ENCODE data around the gene SGK1. TPM values are rescaled to one million over a fixed set of nuclear protein-coding genes. Genes with fewer than 3 reads are reported as not detected.
"Not testable (repeated sequence)": the region's sequence is repeated elsewhere in the genome, so short reads cannot be mapped to it uniquely, and the experiment has no call there.

The SGK1 gene
- total and polyA plus RNA-seq, 8 donors = 26.6 to 236 (median 82.1) TPM

DNA sequence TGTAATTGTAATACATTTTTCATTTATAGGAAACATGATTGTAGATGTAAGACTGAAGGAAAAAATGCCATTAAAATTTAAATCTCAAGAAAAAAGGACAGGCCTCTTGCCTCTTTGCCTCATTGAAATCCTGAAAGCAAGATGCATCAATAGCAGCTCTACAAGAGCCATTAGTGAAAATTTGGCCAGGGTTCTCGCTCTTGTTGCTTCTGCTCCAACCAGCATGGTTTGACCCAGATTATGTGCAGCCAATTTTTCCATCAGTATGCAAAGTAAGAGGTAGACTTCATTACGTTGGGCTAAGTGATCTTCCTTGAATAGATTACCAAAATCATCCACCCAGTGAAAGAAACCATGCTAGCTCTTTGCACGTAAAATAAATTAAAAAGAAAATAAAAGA is 106.6 kb downstream of the SGK1 start:
- Histone ChIP-seq H3K27ac (no peak overlapping the region), H3K36me3 (no peaks in the 10 kb centered on the region), H3K9me3 (no peaks in the 10 kb centered on the region), H3K27me3 (no peaks in the 10 kb centered on the region), H3K4me3 (no peak overlapping the region), H3K4me1 (peaks cover 0 to 6% of the 10 kb centered on the region in 2 donors)
- ATAC-seq (no peak), DNase-seq (no peak)
- intact Hi-C loops (cut with DNase I) = no loop called here
- TF ChIP-seq, protein P1, sequence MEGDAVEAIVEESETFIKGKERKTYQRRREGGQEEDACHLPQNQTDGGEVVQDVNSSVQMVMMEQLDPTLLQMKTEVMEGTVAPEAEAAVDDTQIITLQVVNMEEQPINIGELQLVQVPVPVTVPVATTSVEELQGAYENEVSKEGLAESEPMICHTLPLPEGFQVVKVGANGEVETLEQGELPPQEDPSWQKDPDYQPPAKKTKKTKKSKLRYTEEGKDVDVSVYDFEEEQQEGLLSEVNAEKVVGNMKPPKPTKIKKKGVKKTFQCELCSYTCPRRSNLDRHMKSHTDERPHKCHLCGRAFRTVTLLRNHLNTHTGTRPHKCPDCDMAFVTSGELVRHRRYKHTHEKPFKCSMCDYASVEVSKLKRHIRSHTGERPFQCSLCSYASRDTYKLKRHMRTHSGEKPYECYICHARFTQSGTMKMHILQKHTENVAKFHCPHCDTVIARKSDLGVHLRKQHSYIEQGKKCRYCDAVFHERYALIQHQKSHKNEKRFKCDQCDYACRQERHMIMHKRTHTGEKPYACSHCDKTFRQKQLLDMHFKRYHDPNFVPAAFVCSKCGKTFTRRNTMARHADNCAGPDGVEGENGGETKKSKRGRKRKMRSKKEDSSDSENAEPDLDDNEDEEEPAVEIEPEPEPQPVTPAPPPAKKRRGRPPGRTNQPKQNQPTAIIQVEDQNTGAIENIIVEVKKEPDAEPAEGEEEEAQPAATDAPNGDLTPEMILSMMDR (IDR thresholded peaks at IDR 0.05) = no peak

DNA sequence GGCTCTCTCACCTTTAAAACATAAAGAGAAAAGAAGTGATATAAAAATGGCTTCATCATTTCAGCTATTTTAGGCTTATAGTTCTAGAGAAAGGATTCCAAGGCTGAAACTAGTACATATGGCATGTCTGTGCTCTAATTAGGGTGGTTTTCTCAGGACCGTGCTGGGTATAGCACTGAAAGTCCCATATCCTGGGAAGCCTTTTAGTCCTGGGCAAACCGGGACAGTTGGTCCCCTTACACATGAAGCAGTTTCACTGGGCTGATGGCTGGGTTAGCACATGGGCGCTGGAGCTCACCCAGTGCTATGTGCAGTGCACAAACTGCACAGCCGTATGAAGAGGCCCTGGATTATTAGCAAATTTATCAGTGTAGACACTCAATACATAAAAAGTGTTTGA is 110.5 kb downstream of the SGK1 start:
- DNase-seq (no peak), ATAC-seq (no peak)
- no peaks in the 10 kb centered on the region for H3K36me3 ChIP-seq
- no peak overlapping the region for H3K27ac ChIP-seq
- H3K4me1 ChIP-seq = no peaks in the 10 kb centered on the region
- H3K9me3 ChIP-seq = peaks cover 0 to 8% of the 10 kb centered on the region in 2 donors
- H3K4me3 ChIP-seq = no peak overlapping the region
- H3K27me3 ChIP-seq = no peaks in the 10 kb centered on the region
- intact Hi-C loops (cut with DNase I) = no loop called here
- TF ChIP-seq, protein P1 (IDR thresholded peaks at IDR 0.05) = no peak

DNA sequence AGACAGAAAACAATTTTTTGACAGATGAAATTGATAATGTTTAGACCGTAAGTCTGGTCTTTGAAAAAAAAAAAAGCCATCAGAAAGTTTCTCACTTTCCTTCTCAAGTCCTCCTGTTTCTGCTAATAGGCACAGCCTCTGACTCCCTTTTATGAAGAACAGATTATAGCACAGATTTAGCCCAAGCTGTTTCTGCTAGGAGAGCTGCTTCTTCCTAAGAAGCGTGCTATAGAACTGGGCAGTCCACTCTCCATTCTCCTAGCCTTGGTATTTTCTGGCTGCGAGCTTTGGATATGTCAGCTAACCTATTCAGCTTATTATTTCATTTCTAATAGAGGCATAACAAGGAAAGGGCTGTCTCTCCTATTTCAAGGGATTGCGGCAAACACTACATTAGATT is 112.5 kb downstream of the SGK1 start:
- TF ChIP-seq, protein P1 (IDR thresholded peaks at IDR 0.05) = no peak
- intact Hi-C loops (cut with DNase I) = no loop called here
- peaks cover 0 to 8% of the 10 kb centered on the region in 2 donors for H3K9me3 ChIP-seq
- no peak overlapping the region for H3K4me3 ChIP-seq
- no peaks in the 10 kb centered on the region for H3K27me3 ChIP-seq
- H3K4me1 ChIP-seq = no peaks in the 10 kb centered on the region
- DNase-seq (no peak), ATAC-seq (no peak)
- no peaks in the 10 kb centered on the region for H3K36me3 ChIP-seq
- H3K27ac ChIP-seq = no peak overlapping the region

DNA sequence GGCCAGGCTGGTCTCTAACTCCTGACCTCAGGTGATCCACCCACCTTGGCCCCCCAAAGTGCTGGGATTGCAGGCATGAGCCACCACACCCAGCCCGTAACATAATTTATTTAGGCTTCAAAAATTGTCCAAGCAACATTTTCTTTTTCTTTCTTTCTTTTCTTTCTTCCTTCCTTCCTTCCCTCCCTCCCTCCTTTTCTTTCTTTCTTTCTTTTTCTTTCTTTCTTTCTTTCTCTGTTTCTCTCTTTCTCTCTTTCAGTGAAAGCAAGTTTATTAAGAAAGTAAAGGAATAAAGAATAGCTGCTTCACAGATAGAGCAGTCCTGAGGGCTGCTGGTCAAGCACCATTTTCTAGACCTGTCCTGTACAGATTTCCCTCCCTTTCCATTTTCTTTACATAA is 113.2 kb downstream of the SGK1 start:
- ATAC-seq; DNase-seq; H3K4me1 ChIP-seq; H3K36me3 ChIP-seq; H3K27ac ChIP-seq; H3K9me3 ChIP-seq; H3K27me3 ChIP-seq; H3K4me3 ChIP-seq; intact Hi-C loops (cut with DNase I): not testable (repeated sequence)

DNA sequence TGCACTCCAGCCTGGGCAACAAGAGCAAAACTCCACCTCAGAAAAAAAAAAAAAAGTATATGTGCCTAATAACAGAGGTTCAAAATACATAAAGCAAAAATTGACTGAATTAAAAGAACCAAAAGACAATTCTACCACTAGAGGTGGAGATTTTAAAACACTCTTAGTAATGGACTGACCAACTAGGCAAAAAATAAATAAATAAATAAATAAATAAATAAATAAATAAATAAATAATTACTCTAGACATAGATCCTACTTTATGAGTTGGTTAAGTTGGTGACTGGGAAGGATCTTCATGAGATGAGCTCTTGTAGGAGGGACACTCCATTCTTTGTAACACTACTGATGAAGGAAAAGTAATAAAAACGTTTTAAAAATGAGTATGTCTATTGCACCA is 113.9 kb downstream of the SGK1 start:
- no peaks in the 10 kb centered on the region for H3K36me3 ChIP-seq
- no peak for DNase-seq
- TF ChIP-seq, protein P1 (IDR thresholded peaks at IDR 0.05) = no peak
- H3K27ac ChIP-seq = no peak overlapping the region
- H3K9me3 ChIP-seq = peaks cover 0 to 8% of the 10 kb centered on the region in 2 donors
- H3K4me3 ChIP-seq = no peak overlapping the region
- ATAC-seq = no peak
- no peaks in the 10 kb centered on the region for H3K4me1 ChIP-seq
- intact Hi-C loops (cut with DNase I) = no loop called here
- H3K27me3 ChIP-seq = no peaks in the 10 kb centered on the region

DNA sequence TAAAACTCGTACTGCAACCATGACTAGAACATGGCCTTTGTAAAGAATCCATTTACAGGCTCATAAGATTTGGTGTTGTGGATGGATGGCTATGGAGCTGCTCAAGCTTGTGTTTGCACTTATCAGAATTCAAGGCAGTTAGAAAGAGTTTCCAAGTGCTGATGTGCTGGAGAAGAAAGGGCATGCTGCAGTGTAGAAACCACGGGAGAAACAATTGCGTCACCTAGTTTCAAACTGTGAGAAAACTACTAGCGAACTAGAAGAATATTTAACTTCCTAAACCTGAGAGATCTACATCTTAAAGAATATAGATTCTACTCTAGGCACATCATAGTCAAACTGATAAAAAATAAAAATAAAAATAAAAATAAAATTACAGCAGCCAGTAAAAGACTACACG is 116.2 kb downstream of the SGK1 start:
- DNase-seq (no peak), ATAC-seq (no peak)
- H3K27ac ChIP-seq = no peak overlapping the region
- intact Hi-C loops (cut with DNase I) = no loop called here
- no peaks in the 10 kb centered on the region for H3K4me1 ChIP-seq
- no peak overlapping the region for H3K4me3 ChIP-seq
- peaks cover 0 to 8% of the 10 kb centered on the region in 2 donors for H3K9me3 ChIP-seq
- no peaks in the 10 kb centered on the region for H3K36me3 ChIP-seq
- TF ChIP-seq, protein P1 (IDR thresholded peaks at IDR 0.05) = no peak
- no peaks in the 10 kb centered on the region for H3K27me3 ChIP-seq

Data from left lung (tissue), 10 donors.